GM12878 (cell line): ENCODE measurements around the gene H2AZ1.

ENCODE experiments used
- CHD2 ChIP-seq: IDR thresholded peaks from 2 replicates; pipeline ENCODE4 v1.6.1; 2011; ENCODE audit warnings: low read depth, low read length, improper control_type of control experiment, borderline replicate concordance
- MYB ChIP-seq: fragments of 150-350 bp; IDR thresholded peaks from 2 replicates; pipeline ENCODE4 v1.6.1; 2014; ENCODE audit warnings: mild to moderate bottlenecking, low read depth, low read length, borderline replicate concordance
- RB1 ChIP-seq: fragments of 450-650 bp; formaldehyde crosslinking; IDR thresholded peaks from 2 replicates; pipeline ENCODE4 v1.6.1; 2017; ENCODE audit warnings: mild to moderate bottlenecking, borderline replicate concordance
- SP1 ChIP-seq: IDR thresholded peaks from one replicate; pipeline ENCODE4 v1.6.1; 2011; ENCODE audit warnings: low read depth, low read length
- SREBF2 ChIP-seq: IDR thresholded peaks from 2 replicates; pipeline ENCODE4 v1.6.1; 2012; ENCODE audit warnings: mild to moderate bottlenecking, low read length
- TCF7 ChIP-seq: IDR thresholded peaks from 2 replicates; pipeline ENCODE4 v1.6.1; 2014; ENCODE audit warnings: antibody characterized with exemption, borderline replicate concordance
- ZNF274 ChIP-seq: IDR thresholded peaks from one replicate; pipeline ENCODE4 v1.8.0; 2011; ENCODE audit not compliant: insufficient read length, insufficient read depth
- TF ChIP-seq, protein P1 (sequence below): IDR thresholded peaks from 2 replicates; pipeline ENCODE4 v1.6.1; 2012; ENCODE audit warnings: low read depth, low read length, improper control_type of control experiment

DNA sequence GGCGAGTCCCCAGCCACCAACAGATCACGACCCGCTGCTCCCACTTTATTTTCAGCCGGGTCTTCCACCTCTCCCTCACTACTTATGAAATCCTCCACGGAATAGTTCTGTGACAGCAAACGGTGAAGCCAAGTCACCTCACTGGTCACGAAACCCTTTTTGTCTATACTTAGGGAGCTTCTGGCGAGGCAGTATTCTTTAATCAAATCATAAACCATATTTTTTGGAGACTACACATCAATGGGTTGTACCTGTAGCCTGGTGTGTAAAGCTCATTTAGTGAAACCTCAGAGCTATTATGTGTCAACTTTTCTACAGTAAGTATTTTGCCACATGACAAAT lies 809 bp upstream of the H2AZ1 start:
- TF ChIP-seq ZNF274 = no peak
- no peak for TF ChIP-seq MYB
- no peak for TF ChIP-seq RB1
- TF ChIP-seq SREBF2 = no peak
- no peak for TF ChIP-seq CHD2
- TF ChIP-seq, protein P1, sequence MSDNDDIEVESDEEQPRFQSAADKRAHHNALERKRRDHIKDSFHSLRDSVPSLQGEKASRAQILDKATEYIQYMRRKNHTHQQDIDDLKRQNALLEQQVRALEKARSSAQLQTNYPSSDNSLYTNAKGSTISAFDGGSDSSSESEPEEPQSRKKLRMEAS = no peak
- no peak for TF ChIP-seq TCF7
- no peak for TF ChIP-seq SP1
